ENCODE data around the gene NR2F2.

- TF ChIP-seq EZH2 (optimal IDR thresholded peaks at IDR 0.05; ENCODE audit: low read depth, low read length) (no peak), CTCF (IDR thresholded peaks at IDR 0.05; ENCODE audit: low read length) (no peak), EZH2phosphoT487 (IDR thresholded peaks at IDR 0.05; ENCODE audit: low read length) (no peak)
Observed at GRCh38 chr15:96348112-96349027, 17.9 kb downstream of the NR2F2 start.

All from MM.1S (cell line).